ENCODE measurements around the gene MRPL12. TPM values are rescaled to one million over a fixed set of nuclear protein-coding genes. Genes with fewer than 3 reads are reported as not detected.

The MRPL12 gene
- total and polyA plus RNA-seq, 2 of the 13 experiments (the other 11 are each of a cell fraction or from before 2014, with no cell fraction given) = 39.1 to 94.1 TPM

DNA sequence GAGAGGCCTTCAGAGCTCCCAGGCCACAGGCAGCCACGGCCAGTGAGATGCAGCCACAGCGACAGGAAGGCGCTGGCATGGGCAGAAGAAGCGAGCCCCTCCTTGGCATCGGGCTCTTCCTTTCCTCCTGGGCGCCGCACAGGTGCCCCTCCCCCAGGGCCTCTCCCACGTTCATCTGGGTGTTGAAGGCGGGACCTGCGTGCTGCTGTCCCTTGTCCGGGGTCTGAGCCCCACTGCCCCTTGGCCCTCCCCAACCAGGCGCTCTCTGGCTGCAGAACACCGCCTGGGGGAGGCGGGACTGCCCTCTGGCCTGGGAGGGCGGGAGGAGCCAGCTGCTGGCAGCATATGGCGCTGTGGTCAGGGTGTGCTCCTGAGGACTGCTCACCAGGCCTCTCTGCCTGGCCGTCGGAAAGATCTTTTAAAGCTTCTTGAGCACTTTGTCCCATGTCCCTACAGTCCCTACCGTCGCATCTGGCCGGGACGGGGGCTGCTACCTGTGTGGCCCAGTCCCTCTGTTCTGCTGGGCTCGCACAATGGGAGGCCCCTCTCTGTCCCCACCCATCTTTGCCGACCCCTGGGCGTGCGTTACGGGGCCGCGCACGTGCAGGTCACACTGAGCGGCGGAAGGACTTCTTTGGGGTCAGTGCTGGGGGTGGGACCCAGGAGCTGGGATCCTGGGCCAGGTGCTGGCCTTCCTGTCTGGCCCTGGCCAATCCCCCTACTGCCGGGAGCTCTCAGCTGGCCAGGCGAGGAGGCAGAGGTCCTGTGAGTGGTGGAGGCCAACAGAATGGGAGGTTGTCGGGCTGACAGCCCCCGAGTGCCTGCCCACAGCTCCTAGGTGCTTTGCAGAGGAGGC is 10.6 kb downstream of the MRPL12 start (continued):
- TF ChIP-seq, protein P1, sequence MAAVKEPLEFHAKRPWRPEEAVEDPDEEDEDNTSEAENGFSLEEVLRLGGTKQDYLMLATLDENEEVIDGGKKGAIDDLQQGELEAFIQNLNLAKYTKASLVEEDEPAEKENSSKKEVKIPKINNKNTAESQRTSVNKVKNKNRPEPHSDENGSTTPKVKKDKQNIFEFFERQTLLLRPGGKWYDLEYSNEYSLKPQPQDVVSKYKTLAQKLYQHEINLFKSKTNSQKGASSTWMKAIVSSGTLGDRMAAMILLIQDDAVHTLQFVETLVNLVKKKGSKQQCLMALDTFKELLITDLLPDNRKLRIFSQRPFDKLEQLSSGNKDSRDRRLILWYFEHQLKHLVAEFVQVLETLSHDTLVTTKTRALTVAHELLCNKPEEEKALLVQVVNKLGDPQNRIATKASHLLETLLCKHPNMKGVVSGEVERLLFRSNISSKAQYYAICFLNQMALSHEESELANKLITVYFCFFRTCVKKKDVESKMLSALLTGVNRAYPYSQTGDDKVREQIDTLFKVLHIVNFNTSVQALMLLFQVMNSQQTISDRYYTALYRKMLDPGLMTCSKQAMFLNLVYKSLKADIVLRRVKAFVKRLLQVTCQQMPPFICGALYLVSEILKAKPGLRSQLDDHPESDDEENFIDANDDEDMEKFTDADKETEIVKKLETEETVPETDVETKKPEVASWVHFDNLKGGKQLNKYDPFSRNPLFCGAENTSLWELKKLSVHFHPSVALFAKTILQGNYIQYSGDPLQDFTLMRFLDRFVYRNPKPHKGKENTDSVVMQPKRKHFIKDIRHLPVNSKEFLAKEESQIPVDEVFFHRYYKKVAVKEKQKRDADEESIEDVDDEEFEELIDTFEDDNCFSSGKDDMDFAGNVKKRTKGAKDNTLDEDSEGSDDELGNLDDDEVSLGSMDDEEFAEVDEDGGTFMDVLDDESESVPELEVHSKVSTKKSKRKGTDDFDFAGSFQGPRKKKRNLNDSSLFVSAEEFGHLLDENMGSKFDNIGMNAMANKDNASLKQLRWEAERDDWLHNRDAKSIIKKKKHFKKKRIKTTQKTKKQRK (IDR thresholded peaks at IDR 0.05; ENCODE audit: low read length) = no peak
- TF ChIP-seq ZNF782 (CRISPR knock-in tag; IDR thresholded peaks at IDR 0.05; ENCODE audit: borderline replicate concordance) (peak; percentile 91), DR1 (CRISPR knock-in tag; IDR thresholded peaks at IDR 0.05) (no peak; the same call in 1 of the 2 replicates), ZNF740 (CRISPR knock-in tag; IDR thresholded peaks at IDR 0.05) (no peak), KAT2B (IDR thresholded peaks at IDR 0.05; ENCODE audit: borderline replicate concordance, low read depth, low read length) (no peak), SAFB2 (CRISPR knock-in tag; IDR thresholded peaks at IDR 0.05; ENCODE audit: borderline replicate concordance, low read depth) (peak; percentile 69; the same call in 1 of the 2 replicates), MAFF (IDR thresholded peaks at IDR 0.05; ENCODE audit: low read depth, low read length) (no peak), ZC3H13 (CRISPR knock-in tag; IDR thresholded peaks at IDR 0.05) (peak; percentile 91), ZNF749 (CRISPR knock-in tag; IDR thresholded peaks at IDR 0.05; ENCODE audit: borderline replicate concordance) (peak; percentile 83; the same call in 1 of the 2 replicates), KLF12 (CRISPR knock-in tag; IDR thresholded peaks at IDR 0.05; ENCODE audit: borderline replicate concordance) (peak; percentile 93), ATF1 (CRISPR knock-in tag; IDR thresholded peaks at IDR 0.05) (no peak), ZNF772 (CRISPR knock-in tag; IDR thresholded peaks at IDR 0.05) (peak; percentile 88; the same call in 1 of the 2 replicates), FOSL2 (CRISPR knock-in tag; IDR thresholded peaks at IDR 0.05) (0 out of 2 replicates have a peak, but pooled peaks have one; percentile 5), TSC22D2 (CRISPR knock-in tag; IDR thresholded peaks at IDR 0.05; ENCODE audit: borderline replicate concordance) (peak; percentile 89; the same call in 1 of the 2 replicates), ZNF567 (CRISPR knock-in tag; IDR thresholded peaks at IDR 0.05; ENCODE audit: borderline replicate concordance) (no peak; the same call in 1 of the 2 replicates)
- TF ChIP-seq, protein P2, sequence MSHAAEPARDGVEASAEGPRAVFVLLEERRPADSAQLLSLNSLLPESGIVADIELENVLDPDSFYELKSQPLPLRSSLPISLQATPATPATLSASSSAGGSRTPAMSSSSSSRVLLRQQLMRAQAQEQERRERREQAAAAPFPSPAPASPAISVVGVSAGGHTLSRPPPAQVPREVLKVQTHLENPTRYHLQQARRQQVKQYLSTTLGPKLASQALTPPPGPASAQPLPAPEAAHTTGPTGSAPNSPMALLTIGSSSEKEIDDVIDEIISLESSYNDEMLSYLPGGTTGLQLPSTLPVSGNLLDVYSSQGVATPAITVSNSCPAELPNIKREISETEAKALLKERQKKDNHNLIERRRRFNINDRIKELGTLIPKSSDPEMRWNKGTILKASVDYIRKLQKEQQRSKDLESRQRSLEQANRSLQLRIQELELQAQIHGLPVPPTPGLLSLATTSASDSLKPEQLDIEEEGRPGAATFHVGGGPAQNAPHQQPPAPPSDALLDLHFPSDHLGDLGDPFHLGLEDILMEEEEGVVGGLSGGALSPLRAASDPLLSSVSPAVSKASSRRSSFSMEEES (CRISPR knock-in tag; IDR thresholded peaks at IDR 0.05) = peak; percentile 59; the same call in 1 of the 2 replicates
- TF ChIP-seq, protein P3, sequence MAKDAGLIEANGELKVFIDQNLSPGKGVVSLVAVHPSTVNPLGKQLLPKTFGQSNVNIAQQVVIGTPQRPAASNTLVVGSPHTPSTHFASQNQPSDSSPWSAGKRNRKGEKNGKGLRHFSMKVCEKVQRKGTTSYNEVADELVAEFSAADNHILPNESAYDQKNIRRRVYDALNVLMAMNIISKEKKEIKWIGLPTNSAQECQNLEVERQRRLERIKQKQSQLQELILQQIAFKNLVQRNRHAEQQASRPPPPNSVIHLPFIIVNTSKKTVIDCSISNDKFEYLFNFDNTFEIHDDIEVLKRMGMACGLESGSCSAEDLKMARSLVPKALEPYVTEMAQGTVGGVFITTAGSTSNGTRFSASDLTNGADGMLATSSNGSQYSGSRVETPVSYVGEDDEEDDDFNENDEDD (CRISPR knock-in tag; IDR thresholded peaks at IDR 0.05; ENCODE audit: borderline replicate concordance) = peak; percentile 90; the same call in 1 of the 2 replicates
- TF ChIP-seq, protein P4, sequence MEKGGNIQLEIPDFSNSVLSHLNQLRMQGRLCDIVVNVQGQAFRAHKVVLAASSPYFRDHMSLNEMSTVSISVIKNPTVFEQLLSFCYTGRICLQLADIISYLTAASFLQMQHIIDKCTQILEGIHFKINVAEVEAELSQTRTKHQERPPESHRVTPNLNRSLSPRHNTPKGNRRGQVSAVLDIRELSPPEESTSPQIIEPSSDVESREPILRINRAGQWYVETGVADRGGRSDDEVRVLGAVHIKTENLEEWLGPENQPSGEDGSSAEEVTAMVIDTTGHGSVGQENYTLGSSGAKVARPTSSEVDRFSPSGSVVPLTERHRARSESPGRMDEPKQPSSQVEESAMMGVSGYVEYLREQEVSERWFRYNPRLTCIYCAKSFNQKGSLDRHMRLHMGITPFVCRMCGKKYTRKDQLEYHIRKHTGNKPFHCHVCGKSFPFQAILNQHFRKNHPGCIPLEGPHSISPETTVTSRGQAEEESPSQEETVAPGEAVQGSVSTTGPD (CRISPR knock-in tag; IDR thresholded peaks at IDR 0.05) = peak; percentile 83
- TF ChIP-seq, protein P5, sequence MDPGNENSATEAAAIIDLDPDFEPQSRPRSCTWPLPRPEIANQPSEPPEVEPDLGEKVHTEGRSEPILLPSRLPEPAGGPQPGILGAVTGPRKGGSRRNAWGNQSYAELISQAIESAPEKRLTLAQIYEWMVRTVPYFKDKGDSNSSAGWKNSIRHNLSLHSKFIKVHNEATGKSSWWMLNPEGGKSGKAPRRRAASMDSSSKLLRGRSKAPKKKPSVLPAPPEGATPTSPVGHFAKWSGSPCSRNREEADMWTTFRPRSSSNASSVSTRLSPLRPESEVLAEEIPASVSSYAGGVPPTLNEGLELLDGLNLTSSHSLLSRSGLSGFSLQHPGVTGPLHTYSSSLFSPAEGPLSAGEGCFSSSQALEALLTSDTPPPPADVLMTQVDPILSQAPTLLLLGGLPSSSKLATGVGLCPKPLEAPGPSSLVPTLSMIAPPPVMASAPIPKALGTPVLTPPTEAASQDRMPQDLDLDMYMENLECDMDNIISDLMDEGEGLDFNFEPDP (CRISPR knock-in tag; conservative IDR thresholded peaks at IDR 0.05) = 0 out of 2 replicates have a peak, but pooled peaks have one; percentile 71

Data from HepG2 (cell line).